HEK293 (cell line): ENCODE measurements around the gene MAGI2.

ENCODE experiments used
- CTCF ChIA-PET: fragments of 350-600 bp; formaldehyde crosslinking; extraction: SDS; loops from one replicate; lab custom pipeline; 2021; ENCODE audit warnings: antibody characterized with exemption; lab: Yijun Ruan, JAX
- POLR2A ChIA-PET: fragments of 300-600 bp; formaldehyde crosslinking; extraction: SDS; loops from one replicate; lab custom pipeline; 2020; ENCODE audit warnings: antibody characterized with exemption, inconsistent platforms; lab: Yijun Ruan, JAX
- H3K27ac ChIP-seq: fragments of 200-500 bp; sonication (Bioruptor generic); 2 replicates; pipeline ENCODE4 v1.5.1; 2014; ENCODE audit warnings: low read depth, low read length, control low read depth, inconsistent platforms; ENCODE audit errors: extremely low read depth
- H3K36me3 ChIP-seq, 2 experiments: fragments of 200-500 bp in 1 of 2; sonication (Bioruptor generic) in 1 of 2; 1 replicate in 1 of 2; 2 replicates in 1 of 2; pipeline ENCODE4 v1.5.1; 2014 to 2017; ENCODE audit warnings: inconsistent platforms in 2 of 2, low read length in 2 of 2; ENCODE audit not compliant: control insufficient read depth in 2 of 2, insufficient read depth in 1 of 2
- H3K4me1 ChIP-seq: fragments of 200-500 bp; sonication (Bioruptor generic); 2 replicates; pipeline ENCODE4 v1.5.1; 2014; ENCODE audit warnings: mild to moderate bottlenecking, low read length, inconsistent platforms; ENCODE audit not compliant: control insufficient read depth, insufficient read depth
- H3K4me3 ChIP-seq: 2 replicates; pipeline ENCODE4 v1.5.1; 2011; ENCODE audit warnings: low read depth, mild to moderate bottlenecking, control low read depth, low read length, moderate library complexity
- H3K9me3 ChIP-seq: fragments of 200-500 bp; sonication (Bioruptor generic); 2 replicates; pipeline ENCODE4 v1.5.1; 2014; ENCODE audit warnings: low read depth, low read length, inconsistent platforms; ENCODE audit not compliant: control insufficient read depth, insufficient read depth
- ATF2 ChIP-seq: fragments of 450-650 bp; formaldehyde crosslinking; IDR thresholded peaks from 2 replicates; pipeline ENCODE4 v1.5.1; 2016; ENCODE audit warnings: missing biosample characterization, missing genetic modification characterization, low read depth
- CTCF ChIP-seq: fragments of 450-650 bp; formaldehyde crosslinking; IDR thresholded peaks from 2 replicates; pipeline ENCODE4 v1.5.1; 2016; ENCODE audit warnings: missing biosample characterization, missing genetic modification characterization
- IKZF3 ChIP-seq: fragments of 450-650 bp; IDR thresholded peaks from 2 replicates; pipeline ENCODE4 v1.5.0; 2018; ENCODE audit warnings: missing biosample characterization, mild to moderate bottlenecking, missing genetic modification characterization, moderate library complexity
- KLF7 ChIP-seq: fragments of 450-650 bp; formaldehyde crosslinking; IDR thresholded peaks from 2 replicates; pipeline ENCODE4 v1.5.1; 2016; ENCODE audit warnings: missing biosample characterization, missing genetic modification characterization, borderline replicate concordance
- MEIS1 ChIP-seq: sonication (generic); formaldehyde crosslinking; IDR thresholded peaks from 2 replicates; pipeline ENCODE4 v1.8.1; 2022; ENCODE audit warnings: missing genetic modification reagents, mild to moderate bottlenecking, borderline replicate concordance
- PRDM1 ChIP-seq: fragments of 450-650 bp; formaldehyde crosslinking; IDR thresholded peaks from 2 replicates; pipeline ENCODE4; 2016; ENCODE audit warnings: missing biosample characterization, missing genetic modification characterization
- SETDB1 ChIP-seq: IDR thresholded peaks from one replicate; pipeline ENCODE4 v1.6.1; 2017; ENCODE audit warnings: mild to moderate bottlenecking, low read length, moderate library complexity, mixed read lengths; ENCODE audit not compliant: insufficient read length
- YY1 ChIP-seq: fragments of 450-650 bp; formaldehyde crosslinking; IDR thresholded peaks from 2 replicates; pipeline ENCODE4 v1.5.1; 2018; ENCODE audit warnings: missing biosample characterization, missing genetic modification characterization
- ZBTB17 ChIP-seq: fragments of 450-650 bp; formaldehyde crosslinking; IDR thresholded peaks from 2 replicates; pipeline ENCODE4 v1.5.1; 2016; ENCODE audit warnings: missing biosample characterization, missing genetic modification characterization
- ZBTB20 ChIP-seq: fragments of 450-650 bp; formaldehyde crosslinking; IDR thresholded peaks from 2 replicates; pipeline ENCODE4 v1.5.1; 2016; ENCODE audit warnings: missing biosample characterization, missing genetic modification characterization
- ZBTB7A ChIP-seq: fragments of 450-650 bp; formaldehyde crosslinking; IDR thresholded peaks from 2 replicates; pipeline ENCODE4 v1.5.1; 2016; ENCODE audit warnings: low read depth, missing biosample characterization, missing genetic modification characterization
- ZNF155 ChIP-seq: fragments of 450-650 bp; formaldehyde crosslinking; IDR thresholded peaks from 2 replicates; pipeline ENCODE4 v1.5.1; 2016; ENCODE audit warnings: missing biosample characterization, missing genetic modification characterization
- ZNF211 ChIP-seq: fragments of 450-650 bp; formaldehyde crosslinking; IDR thresholded peaks from 2 replicates; pipeline ENCODE4 v1.5.1; 2016; ENCODE audit warnings: low read depth, missing biosample characterization, missing genetic modification characterization
- ZNF324 ChIP-seq: fragments of 450-650 bp; formaldehyde crosslinking; IDR thresholded peaks from 2 replicates; pipeline ENCODE4 v1.5.1; 2016; ENCODE audit warnings: missing biosample characterization, missing genetic modification characterization
- ZNF362 ChIP-seq: fragments of 450-650 bp; formaldehyde crosslinking; IDR thresholded peaks from 2 replicates; pipeline ENCODE4 v1.5.1; 2016; ENCODE audit warnings: missing biosample characterization, missing genetic modification characterization
- ZNF48 ChIP-seq: fragments of 450-650 bp; formaldehyde crosslinking; IDR thresholded peaks from 2 replicates; pipeline ENCODE4 v1.5.1; 2016; ENCODE audit warnings: missing biosample characterization, missing genetic modification characterization
- ZNF549 ChIP-seq: fragments of 450-650 bp; IDR thresholded peaks from 2 replicates; pipeline ENCODE4 v1.5.1; 2018; ENCODE audit warnings: missing biosample characterization, missing genetic modification characterization, mild to moderate bottlenecking, inconsistent platforms, moderate library complexity
- ZNF785 ChIP-seq: fragments of 450-650 bp; formaldehyde crosslinking; IDR thresholded peaks from 2 replicates; pipeline ENCODE4 v1.5.1; 2016; ENCODE audit warnings: missing biosample characterization, missing genetic modification characterization
- ZSCAN5A ChIP-seq: fragments of 450-650 bp; formaldehyde crosslinking; IDR thresholded peaks from 2 replicates; pipeline ENCODE4 v1.5.1; 2016; ENCODE audit warnings: missing biosample characterization, missing genetic modification characterization

Gene MAGI2

GRCh38 chr7:78803501-78804127, 649.9 kb downstream of the MAGI2 start (continued):
- no peak for TF ChIP-seq ZBTB17 (tag by site-specific recombination)

- ChIA-PET CTCF (no interaction called here), POLR2A (no interaction called here)
These were observed 659.4 kb downstream of the MAGI2 start for GRCh38 chr7:78794101-78794500.

GRCh38 chr7:78792624-78793023, 660.8 kb downstream of the MAGI2 start:
- no peak for TF ChIP-seq ZNF324 (tag by site-specific recombination)
- TF ChIP-seq YY1 (tag by site-specific recombination): no peak
- TF ChIP-seq ZNF155 (tag by site-specific recombination): no peak
- TF ChIP-seq PRDM1 (tag by site-specific recombination): no peak
- no peak for TF ChIP-seq ZNF48
- no peak for TF ChIP-seq MEIS1 (CRISPR knock-in tag)
- TF ChIP-seq KLF7: no peak
- TF ChIP-seq CTCF: no peak
- no peak for TF ChIP-seq ZNF211 (tag by site-specific recombination)
- TF ChIP-seq ZBTB20 (tag by site-specific recombination): no peak
- no peak for TF ChIP-seq ZNF549 (tag by site-specific recombination)
- TF ChIP-seq SETDB1: no peak
- TF ChIP-seq ZSCAN5A (tag by site-specific recombination): no peak
- TF ChIP-seq IKZF3 (tag by site-specific recombination): no peak
- TF ChIP-seq, all 188 proteins: peak for 0
- Histone ChIP-seq H3K4me1 (no peaks in the 10 kb centered on the region), H3K9me3 (no peaks in the 10 kb centered on the region), H3K4me3 (no peak overlapping the region), H3K27ac (no peak overlapping the region), H3K36me3 (no peaks in the 10 kb centered on the region)
- ChIA-PET CTCF (no interaction called here), POLR2A (no interaction called here)

More at GRCh38 chr7:78794101-78794500, 659.4 kb downstream of the MAGI2 start:
- TF ChIP-seq ZNF362 (tag by site-specific recombination) (no peak), ATF2 (tag by site-specific recombination) (no peak), ZBTB7A (tag by site-specific recombination) (no peak), ZNF785 (no peak)
- no peaks in the 10 kb centered on the region for H3K36me3 ChIP-seq
- no peaks in the 10 kb centered on the region for H3K4me1 ChIP-seq
- H3K9me3 ChIP-seq: no peaks in the 10 kb centered on the region
- H3K4me3 ChIP-seq: no peak overlapping the region
- H3K27ac ChIP-seq: no peak overlapping the region
